HepG2 (cell line): ENCODE measurements around the gene TMEM117. TPM values are rescaled to one million over a fixed set of nuclear protein-coding genes. Genes with fewer than 3 reads are reported as not detected.

Experiments used
- KMT2A ChIP-seq: sonication (generic); formaldehyde crosslinking; IDR thresholded peaks from 2 replicates; pipeline ENCODE4 v1.4.0; 2020; ENCODE audit warnings: missing genetic modification reagents
- MED1 ChIP-seq: sonication (generic); formaldehyde crosslinking; IDR thresholded peaks from 2 replicates; pipeline ENCODE4 v1.4.0; 2020; ENCODE audit warnings: missing genetic modification reagents
- SNAPC2 ChIP-seq: sonication (generic); formaldehyde crosslinking; IDR thresholded peaks from 2 replicates; pipeline ENCODE4 v1.8.1; 2022; ENCODE audit warnings: mild to moderate bottlenecking, missing genetic modification reagents
- TARDBP ChIP-seq: sonication (generic); formaldehyde crosslinking; IDR thresholded peaks from 2 replicates; pipeline ENCODE4 v1.8.0; 2022; ENCODE audit warnings: mild to moderate bottlenecking, missing genetic modification reagents
- ZNF225 ChIP-seq: sonication (generic); formaldehyde crosslinking; IDR thresholded peaks from 2 replicates; pipeline ENCODE4 v1.4.0; 2020; ENCODE audit warnings: mild to moderate bottlenecking, missing genetic modification reagents
- polyA plus RNA-seq, 8 experiments: library from polyadenylated mRNA; depleted of rRNA in 3 of 8; stranded (reverse) in 7 of 8; unstranded in 1 of 8; fragments of >200 nt; fragmentation: Illumina TruSeq in 4 of 8; extraction: Trizol in 4 of 8; gene quantifications; 2 replicates each; pipeline versions ENCODE4 v1.2.1 to v1.2.3, GENCODE V29; 2011 to 2016; ENCODE audit warnings: low read depth in 4 of 8, missing spikeins in 1 of 8, mixed read lengths in 1 of 8; ENCODE audit not compliant: insufficient read depth in 1 of 8
- total RNA-seq, 5 experiments: library from RNA; depleted of rRNA; stranded (reverse); fragments of >200 nt; fragmentation: Illumina TruSeq; extraction: Trizol; gene quantifications; 2 replicates each; pipeline ENCODE4 v1.2.3, GENCODE V29; 2016; ENCODE audit warnings: low read depth in 1 of 5
- TF ChIP-seq, protein P1 (sequence below): IDR thresholded peaks from 2 replicates; pipeline ENCODE4 v1.4.0; 2020; ENCODE audit warnings: mild to moderate bottlenecking, missing genetic modification reagents
- TF ChIP-seq, protein P2 (sequence below): sonication (generic); formaldehyde crosslinking; IDR thresholded peaks from 2 replicates; pipeline ENCODE4 v1.5.1; 2020; ENCODE audit warnings: mild to moderate bottlenecking, missing genetic modification reagents
- TF ChIP-seq, protein P3 (sequence below): sonication (generic); formaldehyde crosslinking; IDR thresholded peaks from 2 replicates; pipeline ENCODE4 v1.5.0; 2020; ENCODE audit warnings: missing genetic modification reagents

The TMEM117 gene
- total and polyA plus RNA-seq, 2 of the 13 experiments (the other 11 are each of a cell fraction or from before 2014, with no cell fraction given), result 2.8 to 8.5 TPM

DNA sequence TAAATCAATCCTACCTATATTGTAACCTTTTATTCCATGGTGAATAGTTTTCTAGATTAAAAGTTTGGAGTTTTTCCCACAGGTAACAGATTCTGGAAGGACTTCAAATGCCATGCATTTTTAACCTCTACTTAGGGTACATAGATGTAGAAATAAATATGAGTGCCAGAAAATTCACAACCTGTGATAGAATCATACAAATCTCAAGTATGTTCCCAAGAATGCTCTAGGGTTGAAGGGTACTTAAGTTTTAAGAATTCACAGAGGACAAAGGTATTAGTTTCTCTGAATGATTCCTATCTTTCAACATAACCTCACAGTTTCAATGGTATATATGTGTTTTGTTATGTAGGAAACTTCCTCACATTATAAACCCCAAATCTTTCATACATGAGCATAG, 511.3 kb downstream of the TMEM117 start (continued):
- TF ChIP-seq, protein P1, sequence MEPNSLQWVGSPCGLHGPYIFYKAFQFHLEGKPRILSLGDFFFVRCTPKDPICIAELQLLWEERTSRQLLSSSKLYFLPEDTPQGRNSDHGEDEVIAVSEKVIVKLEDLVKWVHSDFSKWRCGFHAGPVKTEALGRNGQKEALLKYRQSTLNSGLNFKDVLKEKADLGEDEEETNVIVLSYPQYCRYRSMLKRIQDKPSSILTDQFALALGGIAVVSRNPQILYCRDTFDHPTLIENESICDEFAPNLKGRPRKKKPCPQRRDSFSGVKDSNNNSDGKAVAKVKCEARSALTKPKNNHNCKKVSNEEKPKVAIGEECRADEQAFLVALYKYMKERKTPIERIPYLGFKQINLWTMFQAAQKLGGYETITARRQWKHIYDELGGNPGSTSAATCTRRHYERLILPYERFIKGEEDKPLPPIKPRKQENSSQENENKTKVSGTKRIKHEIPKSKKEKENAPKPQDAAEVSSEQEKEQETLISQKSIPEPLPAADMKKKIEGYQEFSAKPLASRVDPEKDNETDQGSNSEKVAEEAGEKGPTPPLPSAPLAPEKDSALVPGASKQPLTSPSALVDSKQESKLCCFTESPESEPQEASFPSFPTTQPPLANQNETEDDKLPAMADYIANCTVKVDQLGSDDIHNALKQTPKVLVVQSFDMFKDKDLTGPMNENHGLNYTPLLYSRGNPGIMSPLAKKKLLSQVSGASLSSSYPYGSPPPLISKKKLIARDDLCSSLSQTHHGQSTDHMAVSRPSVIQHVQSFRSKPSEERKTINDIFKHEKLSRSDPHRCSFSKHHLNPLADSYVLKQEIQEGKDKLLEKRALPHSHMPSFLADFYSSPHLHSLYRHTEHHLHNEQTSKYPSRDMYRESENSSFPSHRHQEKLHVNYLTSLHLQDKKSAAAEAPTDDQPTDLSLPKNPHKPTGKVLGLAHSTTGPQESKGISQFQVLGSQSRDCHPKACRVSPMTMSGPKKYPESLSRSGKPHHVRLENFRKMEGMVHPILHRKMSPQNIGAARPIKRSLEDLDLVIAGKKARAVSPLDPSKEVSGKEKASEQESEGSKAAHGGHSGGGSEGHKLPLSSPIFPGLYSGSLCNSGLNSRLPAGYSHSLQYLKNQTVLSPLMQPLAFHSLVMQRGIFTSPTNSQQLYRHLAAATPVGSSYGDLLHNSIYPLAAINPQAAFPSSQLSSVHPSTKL (CRISPR knock-in tag), result no peak
- TF ChIP-seq KMT2A (CRISPR knock-in tag), result no peak
- TF ChIP-seq, protein P2, sequence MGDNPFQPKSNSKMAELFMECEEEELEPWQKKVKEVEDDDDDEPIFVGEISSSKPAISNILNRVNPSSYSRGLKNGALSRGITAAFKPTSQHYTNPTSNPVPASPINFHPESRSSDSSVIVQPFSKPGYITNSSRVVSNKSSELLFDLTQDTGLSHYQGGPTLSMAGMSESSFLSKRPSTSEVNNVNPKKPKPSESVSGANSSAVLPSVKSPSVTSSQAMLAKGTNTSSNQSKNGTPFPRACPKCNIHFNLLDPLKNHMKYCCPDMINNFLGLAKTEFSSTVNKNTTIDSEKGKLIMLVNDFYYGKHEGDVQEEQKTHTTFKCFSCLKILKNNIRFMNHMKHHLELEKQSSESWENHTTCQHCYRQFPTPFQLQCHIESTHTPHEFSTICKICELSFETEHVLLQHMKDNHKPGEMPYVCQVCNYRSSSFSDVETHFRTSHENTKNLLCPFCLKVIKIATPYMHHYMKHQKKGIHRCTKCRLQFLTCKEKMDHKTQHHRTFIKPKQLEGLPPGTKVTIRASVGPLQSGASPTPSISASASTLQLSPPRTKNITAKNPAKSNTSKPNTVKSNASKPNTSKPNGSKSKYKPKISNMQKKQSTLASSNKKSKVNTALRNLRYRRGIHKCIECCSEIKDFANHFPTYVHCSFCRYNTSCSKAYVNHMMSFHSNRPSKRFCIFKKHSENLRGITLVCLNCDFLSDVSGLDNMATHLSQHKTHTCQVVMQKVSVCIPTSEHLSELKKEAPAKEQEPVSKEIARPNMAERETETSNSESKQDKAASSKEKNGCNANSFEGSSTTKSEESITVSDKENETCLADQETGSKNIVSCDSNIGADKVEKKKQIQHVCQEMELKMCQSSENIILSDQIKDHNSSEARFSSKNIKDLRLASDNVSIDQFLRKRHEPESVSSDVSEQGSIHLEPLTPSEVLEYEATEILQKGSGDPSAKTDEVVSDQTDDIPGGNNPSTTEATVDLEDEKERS (CRISPR knock-in tag), result no peak
- no peak for TF ChIP-seq TARDBP (CRISPR knock-in tag)
- TF ChIP-seq ZNF225 (CRISPR knock-in tag), result no peak
- TF ChIP-seq, protein P3, sequence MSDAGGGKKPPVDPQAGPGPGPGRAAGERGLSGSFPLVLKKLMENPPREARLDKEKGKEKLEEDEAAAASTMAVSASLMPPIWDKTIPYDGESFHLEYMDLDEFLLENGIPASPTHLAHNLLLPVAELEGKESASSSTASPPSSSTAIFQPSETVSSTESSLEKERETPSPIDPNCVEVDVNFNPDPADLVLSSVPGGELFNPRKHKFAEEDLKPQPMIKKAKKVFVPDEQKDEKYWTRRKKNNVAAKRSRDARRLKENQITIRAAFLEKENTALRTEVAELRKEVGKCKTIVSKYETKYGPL, result no peak
- no peak for TF ChIP-seq MED1 (CRISPR knock-in tag)
- no peak for TF ChIP-seq SNAPC2
